ENCODE data around the gene PTPRJ.

- no peak for TF ChIP-seq EZH2 (IDR thresholded peaks at IDR 0.05; ENCODE audit: borderline replicate concordance, insufficient read depth, low read depth, low read length, poor library complexity, severe bottlenecking)
- no peak for TF ChIP-seq CTCF (IDR thresholded peaks at IDR 0.05)
Measured at GRCh38 chr11:47980088-47980906, at the start of gene PTPRJ.
